ENCODE results near the gene C15orf62.
A peak's percentile ranks its signal among the peaks of the same experiment; 100 is the strongest.

The C15orf62 gene

GRCh38 chr15:40722354-40722753, 47.4 kb upstream of the C15orf62 start (continued):
- TF ChIP-seq, protein P1, sequence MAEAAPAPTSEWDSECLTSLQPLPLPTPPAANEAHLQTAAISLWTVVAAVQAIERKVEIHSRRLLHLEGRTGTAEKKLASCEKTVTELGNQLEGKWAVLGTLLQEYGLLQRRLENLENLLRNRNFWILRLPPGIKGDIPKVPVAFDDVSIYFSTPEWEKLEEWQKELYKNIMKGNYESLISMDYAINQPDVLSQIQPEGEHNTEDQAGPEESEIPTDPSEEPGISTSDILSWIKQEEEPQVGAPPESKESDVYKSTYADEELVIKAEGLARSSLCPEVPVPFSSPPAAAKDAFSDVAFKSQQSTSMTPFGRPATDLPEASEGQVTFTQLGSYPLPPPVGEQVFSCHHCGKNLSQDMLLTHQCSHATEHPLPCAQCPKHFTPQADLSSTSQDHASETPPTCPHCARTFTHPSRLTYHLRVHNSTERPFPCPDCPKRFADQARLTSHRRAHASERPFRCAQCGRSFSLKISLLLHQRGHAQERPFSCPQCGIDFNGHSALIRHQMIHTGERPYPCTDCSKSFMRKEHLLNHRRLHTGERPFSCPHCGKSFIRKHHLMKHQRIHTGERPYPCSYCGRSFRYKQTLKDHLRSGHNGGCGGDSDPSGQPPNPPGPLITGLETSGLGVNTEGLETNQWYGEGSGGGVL (tag by site-specific recombination; IDR thresholded peaks at IDR 0.05): no peak
- TF ChIP-seq ZNF677 (tag by site-specific recombination; IDR thresholded peaks at IDR 0.05) (no peak), ZNF184 (tag by site-specific recombination; IDR thresholded peaks at IDR 0.05) (no peak)
- TF ChIP-seq, protein P2, sequence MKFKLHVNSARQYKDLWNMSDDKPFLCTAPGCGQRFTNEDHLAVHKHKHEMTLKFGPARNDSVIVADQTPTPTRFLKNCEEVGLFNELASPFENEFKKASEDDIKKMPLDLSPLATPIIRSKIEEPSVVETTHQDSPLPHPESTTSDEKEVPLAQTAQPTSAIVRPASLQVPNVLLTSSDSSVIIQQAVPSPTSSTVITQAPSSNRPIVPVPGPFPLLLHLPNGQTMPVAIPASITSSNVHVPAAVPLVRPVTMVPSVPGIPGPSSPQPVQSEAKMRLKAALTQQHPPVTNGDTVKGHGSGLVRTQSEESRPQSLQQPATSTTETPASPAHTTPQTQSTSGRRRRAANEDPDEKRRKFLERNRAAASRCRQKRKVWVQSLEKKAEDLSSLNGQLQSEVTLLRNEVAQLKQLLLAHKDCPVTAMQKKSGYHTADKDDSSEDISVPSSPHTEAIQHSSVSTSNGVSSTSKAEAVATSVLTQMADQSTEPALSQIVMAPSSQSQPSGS (tag by site-specific recombination; IDR thresholded peaks at IDR 0.05; ENCODE audit: low read depth): no peak

DNA sequence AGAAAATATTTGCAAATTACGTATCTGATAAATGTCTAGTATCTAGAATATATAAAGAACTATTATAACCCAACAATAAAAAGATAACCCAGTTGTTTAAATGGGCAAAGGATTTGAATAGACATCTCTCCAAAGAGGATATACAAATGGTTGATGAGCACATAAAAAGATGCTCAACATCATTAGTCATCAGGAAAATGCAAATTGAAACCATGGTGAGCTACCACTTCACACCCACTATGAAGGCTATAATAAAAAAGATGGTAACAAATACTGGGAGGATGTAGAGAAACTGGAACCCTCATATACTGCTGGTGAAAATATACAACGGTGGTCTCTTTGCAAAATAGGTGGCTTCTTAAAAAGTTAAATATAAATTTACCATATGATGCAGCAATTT, 46.8 kb upstream of the C15orf62 start:
- TF ChIP-seq ZNF132 (tag by site-specific recombination; IDR thresholded peaks at IDR 0.05; ENCODE audit: borderline replicate concordance) (no peak), KLF16 (tag by site-specific recombination; IDR thresholded peaks at IDR 0.05) (no peak), ZNF707 (tag by site-specific recombination; IDR thresholded peaks at IDR 0.05) (no peak), ZNF626 (tag by site-specific recombination; IDR thresholded peaks at IDR 0.05) (no peak), MZF1 (tag by site-specific recombination; IDR thresholded peaks at IDR 0.05; ENCODE audit: borderline replicate concordance) (no peak), KLF10 (tag by site-specific recombination; IDR thresholded peaks at IDR 0.05) (no peak), ZNF274 (IDR thresholded peaks at IDR 0.05; ENCODE audit: low read length) (no peak), ZNF274 (tag by site-specific recombination; IDR thresholded peaks at IDR 0.05; ENCODE audit: borderline replicate concordance) (no peak), ZNF629 (tag by site-specific recombination; IDR thresholded peaks at IDR 0.05) (no peak), IKZF3 (tag by site-specific recombination; IDR thresholded peaks at IDR 0.05) (no peak), ZNF26 (tag by site-specific recombination; IDR thresholded peaks at IDR 0.05) (no peak)
- TF ChIP-seq, protein P3, sequence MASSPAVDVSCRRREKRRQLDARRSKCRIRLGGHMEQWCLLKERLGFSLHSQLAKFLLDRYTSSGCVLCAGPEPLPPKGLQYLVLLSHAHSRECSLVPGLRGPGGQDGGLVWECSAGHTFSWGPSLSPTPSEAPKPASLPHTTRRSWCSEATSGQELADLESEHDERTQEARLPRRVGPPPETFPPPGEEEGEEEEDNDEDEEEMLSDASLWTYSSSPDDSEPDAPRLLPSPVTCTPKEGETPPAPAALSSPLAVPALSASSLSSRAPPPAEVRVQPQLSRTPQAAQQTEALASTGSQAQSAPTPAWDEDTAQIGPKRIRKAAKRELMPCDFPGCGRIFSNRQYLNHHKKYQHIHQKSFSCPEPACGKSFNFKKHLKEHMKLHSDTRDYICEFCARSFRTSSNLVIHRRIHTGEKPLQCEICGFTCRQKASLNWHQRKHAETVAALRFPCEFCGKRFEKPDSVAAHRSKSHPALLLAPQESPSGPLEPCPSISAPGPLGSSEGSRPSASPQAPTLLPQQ (tag by site-specific recombination; IDR thresholded peaks at IDR 0.05): no peak
- H3K4me1 ChIP-seq (ENCODE audit: control insufficient read depth, insufficient read depth, low read length): no peaks in the 10 kb centered on the region
- H3K27ac ChIP-seq (ENCODE audit: extremely low read depth, low read depth, low read length): no peak overlapping the region
- ChIA-PET CTCF (no interaction called here), POLR2A (interaction anchor here (0.9 kb wide), 1 partner anchor 28 kb away, joined by 3 read pairs; the partner anchor contains the start of gene RAD51)
- no peaks in the 10 kb centered on the region for H3K9me3 ChIP-seq (ENCODE audit: control insufficient read depth, insufficient read depth, low read depth, low read length)
- peaks cover 4 to 27% of the 10 kb centered on the region in 2 experiments; a peak in 2 of 3 replicates for H3K36me3 ChIP-seq (ENCODE audit: control insufficient read depth in 2 of 2, insufficient read depth in 1 of 2, low read length in 2 of 2)
- no peak overlapping the region for H3K4me3 ChIP-seq (ENCODE audit: low read depth, low read length)

DNA sequence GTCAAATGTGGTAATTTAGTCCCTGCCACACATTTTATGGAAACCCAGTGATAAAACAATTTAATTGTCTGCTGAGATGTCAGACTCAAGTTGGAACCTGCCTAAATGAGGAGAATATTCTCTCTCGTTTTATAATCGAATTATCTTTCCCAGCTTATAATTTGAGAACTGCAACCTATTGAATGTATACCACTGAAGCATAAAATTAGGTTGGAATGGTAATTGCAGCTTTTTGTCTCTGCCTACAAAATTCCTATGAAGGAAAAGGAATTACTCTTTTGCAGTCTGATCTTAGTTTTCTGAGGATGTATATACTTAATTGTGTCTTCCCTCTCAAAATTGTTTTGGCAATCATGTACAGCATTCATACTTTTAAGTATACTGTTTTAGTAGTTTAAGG, 45.9 kb upstream of the C15orf62 start:
- no peak overlapping the region for H3K27ac ChIP-seq (ENCODE audit: extremely low read depth, low read depth, low read length)
- no peak overlapping the region for H3K4me3 ChIP-seq (ENCODE audit: low read depth, low read length)
- POLR2A ChIA-PET: no interaction called here
- no peak for TF ChIP-seq ZNF433 (tag by site-specific recombination; IDR thresholded peaks at IDR 0.05; ENCODE audit: low read depth)
- TF ChIP-seq ZNF777 (tag by site-specific recombination; IDR thresholded peaks at IDR 0.05; ENCODE audit: borderline replicate concordance): no peak
- peak; percentile 42 for TF ChIP-seq PRDM6 (tag by site-specific recombination; IDR thresholded peaks at IDR 0.05)
- TF ChIP-seq ZNF211 (tag by site-specific recombination; IDR thresholded peaks at IDR 0.05; ENCODE audit: low read depth): peak; percentile 79; the same call in 1 of the 2 replicates
- peak; percentile 89 for TF ChIP-seq SP7 (tag by site-specific recombination; IDR thresholded peaks at IDR 0.05)
- no peaks in the 10 kb centered on the region for H3K4me1 ChIP-seq (ENCODE audit: control insufficient read depth, insufficient read depth, low read length)
- peaks cover 4 to 29% of the 10 kb centered on the region in 2 experiments; a peak in 2 of 3 replicates for H3K36me3 ChIP-seq (ENCODE audit: control insufficient read depth in 2 of 2, insufficient read depth in 1 of 2, low read length in 2 of 2)
- CTCF ChIA-PET: no interaction called here
- no peaks in the 10 kb centered on the region for H3K9me3 ChIP-seq (ENCODE audit: control insufficient read depth, insufficient read depth, low read depth, low read length)

Data from HEK293 (cell line).